Skin of body (tissue), 3 donors: ENCODE data around the gene ARHGEF9. TPM values are rescaled to one million over a fixed set of nuclear protein-coding genes. Genes with fewer than 3 reads are reported as not detected.
"Not testable (repeated sequence)": the region's sequence is repeated elsewhere in the genome, so short reads cannot be mapped to it uniquely, and the experiment has no call there.

ENCODE experiments used
- DNase-seq: peaks from one replicate; lab custom pipeline; 2025; lab: John Stamatoyannopoulos, UW
- small RNA-seq: library from RNA; depleted of rRNA; stranded (forward); fragments of <200 nt; gene quantifications from one replicate; pipeline ENCODE3, GENCODE V24; 2014; ENCODE audit warnings: low replicate concordance
- total RNA-seq: library from RNA; depleted of rRNA; stranded (reverse); fragments of >200 nt; gene quantifications from one replicate; pipeline ENCODE4 v1.2.3, GENCODE V29; 2014

Gene ARHGEF9
- total RNA-seq, 1 donor from 2014 or later: 17.1 TPM

GRCh38 chrX:63661676-63662075 lies 123.3 kb downstream of the ARHGEF9 start:
- no peak for DNase-seq

GRCh38 chrX:63658920-63659319 lies 126.1 kb downstream of the ARHGEF9 start:
- DNase-seq: no peak

DNA sequence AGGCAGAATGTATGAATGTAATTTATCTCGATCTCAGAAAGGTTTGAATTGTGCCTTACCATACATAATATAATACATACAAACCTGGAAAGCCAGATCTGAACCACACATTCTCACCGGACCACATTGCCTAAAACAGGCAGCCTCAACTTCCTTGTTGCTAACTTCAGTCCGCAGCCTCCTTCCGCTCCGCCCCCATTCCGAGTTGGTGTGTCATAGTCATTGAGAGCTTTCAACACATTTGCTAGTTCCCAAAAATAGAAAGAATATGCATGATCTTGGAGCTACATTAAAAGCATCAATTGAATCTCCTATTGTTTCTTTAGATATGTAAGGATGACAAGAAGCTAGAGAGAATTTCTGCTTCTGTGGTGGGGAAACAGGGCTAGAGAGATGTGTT lies 127.2 kb downstream of the ARHGEF9 start:
- DNase-seq: peak; percentile 28

DNA sequence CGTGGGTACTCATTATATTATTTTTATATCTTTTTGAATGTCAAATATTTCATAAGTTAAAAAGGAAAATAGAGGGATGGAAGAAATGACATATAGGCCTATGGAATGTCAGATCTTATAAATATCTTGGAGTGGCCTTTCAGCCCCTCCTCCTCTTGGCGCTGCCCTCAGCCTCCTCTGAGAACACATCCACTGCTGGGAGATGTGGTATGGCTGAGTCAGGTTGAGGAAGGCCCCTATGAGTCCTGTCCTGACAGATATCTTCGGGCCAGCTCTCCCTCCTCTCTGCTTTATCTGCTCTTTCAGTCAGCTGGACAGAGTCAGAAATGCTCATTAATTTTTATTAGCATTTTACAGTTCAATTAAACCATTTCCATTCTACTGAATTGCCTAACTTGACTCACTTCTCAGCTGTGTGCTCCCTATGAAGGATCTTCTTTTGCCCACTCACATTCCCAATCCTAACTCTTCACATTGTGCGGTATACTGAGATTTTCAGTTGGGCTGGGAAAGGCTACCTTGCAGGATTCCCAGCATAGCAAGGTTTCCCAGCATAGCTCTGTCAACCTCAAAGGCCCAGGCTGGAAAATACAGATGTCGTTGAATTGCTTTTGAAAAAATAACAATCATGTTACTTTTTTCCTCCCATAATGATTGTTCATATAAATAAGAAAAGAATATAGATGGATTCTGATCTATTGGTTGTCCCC lies 128.0 kb downstream of the ARHGEF9 start:
- DNase-seq: peak; percentile 7

DNA sequence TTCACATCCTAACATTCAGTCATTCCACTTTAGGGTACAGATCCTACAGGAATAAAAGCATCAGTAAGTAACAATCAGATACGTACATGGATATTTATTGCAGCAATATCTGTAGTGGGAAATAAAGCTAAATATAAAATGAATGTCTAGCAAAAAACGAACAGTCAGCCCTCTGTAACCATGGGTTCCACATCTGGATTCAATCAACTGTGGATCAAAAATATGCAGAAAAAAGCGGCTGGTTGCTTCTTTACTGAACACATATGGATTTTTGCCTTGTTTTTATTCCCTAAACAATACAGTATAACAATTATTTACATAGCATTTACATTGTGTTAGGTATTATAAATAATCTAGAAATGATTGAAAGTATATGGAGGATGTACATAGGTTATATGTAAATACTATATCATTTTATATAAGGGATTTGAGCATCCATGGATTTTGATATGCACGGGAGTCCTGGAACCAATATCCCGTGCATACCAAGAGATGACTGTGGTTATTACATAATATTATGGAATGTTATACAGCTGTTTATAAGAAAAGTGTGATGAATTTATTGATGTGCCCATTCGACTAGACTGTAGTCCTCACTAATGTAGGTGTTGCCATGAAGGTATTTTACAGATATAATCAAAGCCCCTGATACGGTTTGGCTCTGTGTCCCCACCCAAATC lies 132.8 kb downstream of the ARHGEF9 start:
- peak; percentile 73 for DNase-seq

GRCh38 chrX:63645748-63646147 lies 139.3 kb downstream of the ARHGEF9 start:
- DNase-seq: not testable (repeated sequence)

GRCh38 chrX:63635750-63636149 lies 149.3 kb downstream of the ARHGEF9 start:
- DNase-seq: no peak

DNA sequence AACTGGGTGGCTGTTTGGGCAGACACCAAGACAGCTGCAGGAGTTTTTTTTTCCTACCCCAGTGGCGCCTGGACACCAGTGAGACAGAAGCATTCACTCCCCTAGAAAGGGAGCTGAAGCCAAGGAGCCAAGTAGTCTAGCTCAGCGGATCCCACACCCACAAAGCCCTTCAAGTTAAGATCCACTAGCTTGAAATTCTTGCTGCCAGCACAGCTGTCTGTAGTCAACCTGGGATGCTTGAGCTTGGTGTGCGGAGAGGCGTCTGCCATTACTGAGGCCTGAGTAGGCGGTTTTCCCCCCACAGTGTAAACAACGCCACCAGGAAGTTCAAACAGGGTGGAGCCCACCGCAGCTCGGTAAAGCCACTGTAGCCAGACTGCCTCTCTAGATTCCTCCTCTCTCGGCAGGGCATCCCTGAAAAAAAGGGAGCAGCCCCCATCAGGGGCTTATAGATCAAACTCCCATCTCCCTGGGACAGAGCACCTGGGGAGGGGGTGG lies 171.4 kb downstream of the ARHGEF9 start:
- DNase-seq: no peak

DNA sequence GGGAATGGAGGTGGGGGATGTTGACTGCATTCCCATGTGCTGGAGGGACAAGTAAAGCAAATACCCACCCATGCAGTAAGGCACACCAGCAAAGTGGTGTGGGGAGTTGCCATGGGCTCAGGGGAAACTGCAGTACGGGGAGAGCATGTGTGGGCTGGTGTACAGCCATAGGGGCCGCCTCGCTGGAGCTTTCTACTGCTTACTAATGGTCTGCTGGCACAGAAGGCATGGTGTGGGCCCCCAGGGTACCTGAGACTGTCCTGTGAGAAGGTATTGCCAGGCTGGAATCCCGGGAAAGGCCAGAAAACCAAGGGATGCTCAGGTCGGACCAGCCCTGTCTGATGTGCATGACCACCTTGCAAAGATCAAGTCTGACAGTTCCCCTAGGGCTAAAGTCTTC lies 199.1 kb downstream of the ARHGEF9 start:
- DNase-seq: no peak

Small RNAs within 50 kb of the gene (small RNA-seq; reads per million reads assigned to genes)
- gene MIR1468: 7.3 reads per million, percentile 92 among the genes with 10 or more reads in this experiment
